ENCODE measurements around the gene PSMB5. TPM values are rescaled to one million over a fixed set of nuclear protein-coding genes. Genes with fewer than 3 reads are reported as not detected.

The PSMB5 gene
- total RNA-seq, 1 donor from 2014 or later = 177 TPM

DNA sequence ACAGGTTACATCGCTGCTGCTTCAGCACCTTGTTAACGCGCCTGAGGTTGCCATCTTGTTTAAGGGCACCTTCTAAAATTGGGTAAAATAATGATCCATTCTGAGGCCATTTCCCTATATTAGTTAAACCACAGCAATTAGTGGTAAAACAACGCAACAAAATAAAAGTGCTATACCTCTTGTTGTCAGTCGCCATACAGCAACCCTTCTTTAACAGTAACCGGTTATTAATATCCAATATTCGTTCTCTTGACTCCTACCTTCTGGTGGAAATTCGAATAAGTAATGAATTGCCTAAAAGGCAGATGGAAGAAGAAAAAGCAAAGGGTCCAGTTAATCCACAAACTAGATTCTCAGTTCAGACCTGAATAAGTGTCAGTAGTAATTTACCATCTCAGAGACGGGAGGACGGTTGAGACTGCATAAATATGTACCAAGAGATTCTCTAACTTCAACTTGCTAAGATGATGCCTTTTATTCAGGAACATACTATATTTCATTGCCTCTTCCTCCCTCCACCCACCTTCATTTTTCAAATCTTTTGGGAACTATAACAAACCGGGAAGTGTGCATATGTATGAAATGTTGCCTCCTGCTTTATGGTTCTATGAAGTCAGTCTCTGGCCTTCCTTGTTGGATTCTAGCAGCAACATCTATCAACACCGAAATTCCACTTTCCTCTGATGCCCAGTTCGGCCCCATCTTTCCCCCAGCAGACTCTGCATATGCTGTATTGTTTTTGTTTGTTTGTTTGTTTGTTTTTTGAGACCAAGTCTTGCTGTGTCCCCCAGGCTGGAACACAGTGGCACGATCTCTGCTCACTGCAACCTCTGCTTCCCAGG is 824 bp upstream of the PSMB5 start:
- Mint-ChIP-seq H3K4me3 (peak overlapping the region; percentile 92), H3K27me3 (no peaks in the 10 kb centered on the region), H3K27ac (peak overlapping the region; percentile 97), H3K4me1 (ENCODE audit: unreplicated experiment) (peaks cover 18% of the 10 kb centered on the region), H3K36me3 (peaks cover 16% of the 10 kb centered on the region), H3K9me3 (no peaks in the 10 kb centered on the region)
- no peak for DNase-seq (ENCODE audit: extremely low spot score, unreplicated experiment)
- TF ChIP-seq, protein P1, sequence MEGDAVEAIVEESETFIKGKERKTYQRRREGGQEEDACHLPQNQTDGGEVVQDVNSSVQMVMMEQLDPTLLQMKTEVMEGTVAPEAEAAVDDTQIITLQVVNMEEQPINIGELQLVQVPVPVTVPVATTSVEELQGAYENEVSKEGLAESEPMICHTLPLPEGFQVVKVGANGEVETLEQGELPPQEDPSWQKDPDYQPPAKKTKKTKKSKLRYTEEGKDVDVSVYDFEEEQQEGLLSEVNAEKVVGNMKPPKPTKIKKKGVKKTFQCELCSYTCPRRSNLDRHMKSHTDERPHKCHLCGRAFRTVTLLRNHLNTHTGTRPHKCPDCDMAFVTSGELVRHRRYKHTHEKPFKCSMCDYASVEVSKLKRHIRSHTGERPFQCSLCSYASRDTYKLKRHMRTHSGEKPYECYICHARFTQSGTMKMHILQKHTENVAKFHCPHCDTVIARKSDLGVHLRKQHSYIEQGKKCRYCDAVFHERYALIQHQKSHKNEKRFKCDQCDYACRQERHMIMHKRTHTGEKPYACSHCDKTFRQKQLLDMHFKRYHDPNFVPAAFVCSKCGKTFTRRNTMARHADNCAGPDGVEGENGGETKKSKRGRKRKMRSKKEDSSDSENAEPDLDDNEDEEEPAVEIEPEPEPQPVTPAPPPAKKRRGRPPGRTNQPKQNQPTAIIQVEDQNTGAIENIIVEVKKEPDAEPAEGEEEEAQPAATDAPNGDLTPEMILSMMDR (conservative IDR thresholded peaks at IDR 0.05) = peak; percentile 10

DNA sequence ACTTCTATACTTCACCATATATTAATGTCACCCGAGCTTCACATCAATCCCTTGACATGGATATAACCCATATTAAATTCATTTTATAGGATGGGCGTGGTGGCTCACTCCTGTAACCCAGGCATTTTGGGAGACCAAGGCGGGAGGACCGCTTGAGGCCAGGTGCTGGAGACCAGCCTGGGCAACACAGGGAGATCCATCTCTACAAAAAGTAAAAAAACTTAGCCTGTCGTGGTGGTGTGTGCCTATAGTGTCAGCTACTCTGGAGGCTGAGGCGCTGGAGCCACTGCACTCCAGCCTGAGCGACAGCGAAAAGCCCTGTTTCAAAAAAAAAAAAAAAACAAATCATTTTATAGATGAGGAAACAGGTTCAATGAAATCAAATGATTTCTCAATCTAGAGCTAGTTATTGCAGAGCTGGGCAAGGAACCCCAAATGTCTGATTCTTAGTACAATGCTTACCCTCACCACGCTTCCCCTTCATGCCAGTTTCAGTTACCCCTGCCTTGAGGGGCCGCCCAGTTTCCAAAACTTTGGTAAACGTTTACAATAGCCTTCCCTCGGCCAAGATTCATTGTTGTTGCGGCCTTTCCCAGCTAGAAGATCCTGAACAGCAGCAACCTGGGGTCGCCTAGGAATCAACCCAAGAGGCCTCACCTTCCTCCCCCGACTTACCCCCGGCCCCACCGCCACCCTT is 751 bp downstream of the PSMB5 start:
- H3K4me1 Mint-ChIP-seq (ENCODE audit: unreplicated experiment) = peaks cover 18% of the 10 kb centered on the region
- no peaks in the 10 kb centered on the region for H3K9me3 Mint-ChIP-seq
- no peaks in the 10 kb centered on the region for H3K27me3 Mint-ChIP-seq
- TF ChIP-seq, protein P1 (conservative IDR thresholded peaks at IDR 0.05) = no peak
- DNase-seq (ENCODE audit: extremely low spot score, unreplicated experiment) = no peak
- H3K27ac Mint-ChIP-seq = peak overlapping the region; percentile 97
- peaks cover 21% of the 10 kb centered on the region for H3K36me3 Mint-ChIP-seq
- peak overlapping the region; percentile 92 for H3K4me3 Mint-ChIP-seq

DNA sequence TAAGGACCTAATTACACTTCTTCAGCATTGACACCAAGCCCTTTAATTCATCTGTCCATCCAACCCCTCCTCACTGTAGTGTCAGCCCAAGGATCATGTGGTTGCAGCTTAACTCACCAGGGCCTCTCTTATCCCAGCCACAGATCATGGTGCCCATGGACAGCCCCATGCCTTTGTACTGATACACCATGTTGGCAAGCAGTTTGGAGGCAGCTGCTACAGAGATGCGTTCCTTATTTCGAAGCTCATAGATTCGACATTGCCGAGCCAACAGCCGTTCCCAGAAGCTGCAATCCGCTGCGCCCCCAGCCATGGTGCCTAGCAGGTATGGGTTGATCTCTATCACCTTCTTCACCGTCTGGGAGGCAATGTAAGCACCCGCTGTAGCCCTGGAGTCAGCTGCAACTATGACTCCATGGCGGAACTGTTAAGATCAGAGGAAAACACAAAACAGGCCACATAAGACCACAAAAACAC is 1.4 kb downstream of the PSMB5 start:
- Mint-ChIP-seq H3K9me3 (no peaks in the 10 kb centered on the region), H3K4me3 (peak overlapping the region; percentile 92), H3K4me1 (ENCODE audit: unreplicated experiment) (peaks cover 18% of the 10 kb centered on the region), H3K36me3 (peaks cover 25% of the 10 kb centered on the region), H3K27ac (peak overlapping the region; percentile 97), H3K27me3 (no peaks in the 10 kb centered on the region)
- no peak for DNase-seq (ENCODE audit: extremely low spot score, unreplicated experiment)
- TF ChIP-seq, protein P1 (conservative IDR thresholded peaks at IDR 0.05) = no peak

DNA sequence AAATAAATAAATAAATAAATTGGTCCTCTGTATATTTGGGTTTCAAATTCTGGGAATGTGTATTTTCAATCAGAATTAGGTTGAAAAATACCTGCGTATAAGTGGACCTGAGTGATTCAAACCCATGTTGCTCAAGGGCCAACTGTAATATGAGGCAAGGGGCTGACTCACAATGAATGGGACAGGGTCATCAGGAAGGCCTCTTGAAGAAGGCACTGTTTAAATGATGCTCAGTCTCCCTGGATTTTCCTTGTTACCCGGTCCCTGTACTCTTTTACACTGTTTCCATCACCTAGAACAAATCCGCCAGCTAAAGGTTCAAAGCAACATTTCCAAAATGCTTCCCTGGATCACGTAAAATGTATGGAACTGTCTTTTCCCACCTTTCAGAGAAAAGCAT is 3.8 kb downstream of the PSMB5 start:
- TF ChIP-seq, protein P1 (conservative IDR thresholded peaks at IDR 0.05) = no peak
- H3K4me3 Mint-ChIP-seq = peak overlapping the region; percentile 1
- H3K36me3 Mint-ChIP-seq = peaks cover 34% of the 10 kb centered on the region
- no peak for DNase-seq (ENCODE audit: extremely low spot score, unreplicated experiment)
- no peaks in the 10 kb centered on the region for H3K9me3 Mint-ChIP-seq
- no peak overlapping the region for H3K27ac Mint-ChIP-seq
- peaks cover 21% of the 10 kb centered on the region for H3K4me1 Mint-ChIP-seq (ENCODE audit: unreplicated experiment)
- H3K27me3 Mint-ChIP-seq = no peaks in the 10 kb centered on the region

DNA sequence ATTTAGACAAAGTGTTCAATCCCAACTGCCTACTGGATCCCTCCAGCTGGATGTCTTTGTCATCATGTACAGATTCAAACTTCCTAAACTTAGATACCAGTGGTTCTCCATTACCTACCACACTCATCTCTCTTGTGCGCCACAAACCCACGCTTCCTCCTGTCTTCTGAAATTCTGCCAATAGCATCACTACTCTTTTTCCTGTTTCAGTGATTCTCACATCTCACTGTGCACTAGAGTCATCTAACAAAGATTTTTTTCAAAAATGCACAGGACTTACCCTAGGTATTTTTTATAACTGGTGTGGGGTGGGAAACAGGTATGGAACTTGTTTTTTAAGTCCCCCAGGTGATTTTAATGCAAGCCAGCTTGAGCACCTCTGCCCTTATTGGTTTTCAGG is 5.9 kb downstream of the PSMB5 start:
- Mint-ChIP-seq H3K9me3 (no peaks in the 10 kb centered on the region), H3K4me3 (no peak overlapping the region), H3K27me3 (no peaks in the 10 kb centered on the region), H3K36me3 (peaks cover 48% of the 10 kb centered on the region), H3K4me1 (ENCODE audit: unreplicated experiment) (peaks cover 29% of the 10 kb centered on the region), H3K27ac (no peak overlapping the region)
- no peak for DNase-seq (ENCODE audit: extremely low spot score, unreplicated experiment)
- TF ChIP-seq, protein P1 (conservative IDR thresholded peaks at IDR 0.05) = no peak

Data from type B pancreatic cell (in vitro differentiated cells).